K562 (cell line): ENCODE results near the gene PLXNA3. TPM values are rescaled to one million over a fixed set of nuclear protein-coding genes. Genes with fewer than 3 reads are reported as not detected.

Experiments
- BRCA1 ChIP-seq, 2 experiments: fragments of 450-650 bp in 1 of 2; sonication (generic) in 1 of 2; formaldehyde crosslinking in 1 of 2; IDR thresholded peaks; 2 replicates each; pipeline versions ENCODE4 v1.5.0 to v1.6.1; 2017 to 2020; ENCODE audit warnings: mild to moderate bottlenecking in 1 of 2, missing genetic modification reagents in 1 of 2
- CXXC5 ChIP-seq: fragments of 250-450 bp; sonication (Bioruptor Pico); IDR thresholded peaks from 2 replicates; pipeline ENCODE4 v1.8.0; 2022; ENCODE audit warnings: inconsistent platforms, mild to moderate bottlenecking, moderate library complexity
- GTF2E2 ChIP-seq: fragments of 200-800 bp; sonication (Bioruptor generic); IDR thresholded peaks from 2 replicates; pipeline ENCODE4 v1.6.1; 2016; ENCODE audit warnings: missing genetic modification characterization, missing compliant biosample characterization
- KDM5B ChIP-seq: fragments of 200-600 bp; sonication (generic); IDR thresholded peaks from 2 replicates; pipeline ENCODE4 v1.6.1; 2012; ENCODE audit warnings: low read depth, mild to moderate bottlenecking, moderate library complexity, low read length, control low read depth, inconsistent platforms; ENCODE audit not compliant: insufficient replicate concordance
- MECOM ChIP-seq: fragments of 250-450 bp; sonication (Bioruptor Pico); IDR thresholded peaks from 2 replicates; pipeline ENCODE4 v1.8.0; 2022; ENCODE audit warnings: inconsistent platforms
- NFRKB ChIP-seq: fragments of 450-650 bp; IDR thresholded peaks from 2 replicates; pipeline ENCODE4 v1.6.1; 2016; ENCODE audit warnings: low read depth
- PCBP1 ChIP-seq: fragments of 200-400 bp; formaldehyde crosslinking; IDR thresholded peaks from 2 replicates; pipeline ENCODE4 v1.6.1; 2018; ENCODE audit warnings: mild to moderate bottlenecking, low read depth, low read length; ENCODE audit not compliant: poor library complexity, severe bottlenecking
- PHF8 ChIP-seq: fragments of 200-600 bp; sonication (generic); IDR thresholded peaks from 2 replicates; pipeline ENCODE4 v1.6.1; 2012; ENCODE audit warnings: mixed run types, mild to moderate bottlenecking, inconsistent platforms, low read length, moderate library complexity, borderline replicate concordance
- PPARD ChIP-seq: fragments of 250-450 bp; sonication (Bioruptor Pico); IDR thresholded peaks from 2 replicates; pipeline ENCODE4 v1.8.0; 2022; ENCODE audit warnings: inconsistent platforms, mild to moderate bottlenecking, moderate library complexity
- SMARCE1 ChIP-seq: fragments of 450-650 bp; IDR thresholded peaks from 2 replicates; pipeline ENCODE4 v1.7.1; 2016; ENCODE audit warnings: mild to moderate bottlenecking
- TCFL5 ChIP-seq: fragments of 250-450 bp; sonication (Bioruptor Pico); conservative IDR thresholded peaks from 2 replicates; pipeline ENCODE4 v1.6.1; 2021; ENCODE audit warnings: mild to moderate bottlenecking, moderate library complexity, matching md5 sums
- ZNF644 ChIP-seq: fragments of 200-800 bp; sonication (Bioruptor generic); IDR thresholded peaks from 2 replicates; pipeline ENCODE4 v1.6.1; 2016; ENCODE audit warnings: low read depth, missing genetic modification characterization, missing compliant biosample characterization
- ZNF780A ChIP-seq: fragments of 250-450 bp; sonication (Bioruptor Pico); IDR thresholded peaks from 2 replicates; pipeline ENCODE4 v1.5.0; 2021; ENCODE audit warnings: mild to moderate bottlenecking
- ZNF830 ChIP-seq: fragments of 250-450 bp; sonication (Bioruptor Pico); IDR thresholded peaks from 2 replicates; pipeline ENCODE4 v1.5.0; 2021; ENCODE audit warnings: mild to moderate bottlenecking
- polyA plus RNA-seq, 8 experiments: library from polyadenylated mRNA; depleted of rRNA in 4 of 8; stranded (reverse) in 5 of 8; unstranded in 3 of 8; fragments of >200 nt; fragmentation: Nextera tagmentation in 2 of 8; fragmentation: Illumina TruSeq in 1 of 8; extraction: Ambion mirVana in 2 of 8; extraction: Trizol in 1 of 8; gene quantifications; 2 replicates each; pipeline versions ENCODE4 v1.2.1 to v1.2.3, GENCODE V29; 2011 to 2014; ENCODE audit warnings: inconsistent platforms in 1 of 8, missing spikeins in 1 of 8
- total RNA-seq, 7 experiments: library from RNA; depleted of rRNA in 6 of 7; stranded (reverse); fragments of >200 nt in 6 of 7; fragmentation: Illumina TruSeq in 2 of 7; extraction: Trizol in 2 of 7; gene quantifications; 2 replicates each; pipeline versions ENCODE4 v1.2.1 to v1.2.3, GENCODE V29; 2011 to 2021; ENCODE audit warnings: low replicate concordance in 1 of 7
- TF ChIP-seq, protein P1 (sequence below): fragments of 250-450 bp; sonication (Bioruptor Pico); IDR thresholded peaks from 2 replicates; pipeline ENCODE4 v1.8.0; 2021; ENCODE audit warnings: moderate library complexity, mild to moderate bottlenecking, inconsistent platforms
- TF ChIP-seq, protein P2 (sequence below): fragments of 250-450 bp; sonication (Bioruptor Pico); IDR thresholded peaks from 2 replicates; pipeline ENCODE4 v1.8.0; 2021; ENCODE audit warnings: moderate library complexity, mild to moderate bottlenecking, inconsistent platforms
- TF ChIP-seq, protein P3 (sequence below), 2 experiments: fragments of 450-650 bp; IDR thresholded peaks; 2 replicates each; pipeline ENCODE4 v1.6.1; 2016; ENCODE audit warnings: mild to moderate bottlenecking in 2 of 2, borderline replicate concordance in 1 of 2, low read depth in 1 of 2, moderate library complexity in 1 of 2

PLXNA3 gene
- total and polyA plus RNA-seq, 9 of the 15 experiments (the other 6 are each of a cell fraction or from before 2014, with no cell fraction given), result 0.32 to 47.8 (median 7.5) TPM

DNA sequence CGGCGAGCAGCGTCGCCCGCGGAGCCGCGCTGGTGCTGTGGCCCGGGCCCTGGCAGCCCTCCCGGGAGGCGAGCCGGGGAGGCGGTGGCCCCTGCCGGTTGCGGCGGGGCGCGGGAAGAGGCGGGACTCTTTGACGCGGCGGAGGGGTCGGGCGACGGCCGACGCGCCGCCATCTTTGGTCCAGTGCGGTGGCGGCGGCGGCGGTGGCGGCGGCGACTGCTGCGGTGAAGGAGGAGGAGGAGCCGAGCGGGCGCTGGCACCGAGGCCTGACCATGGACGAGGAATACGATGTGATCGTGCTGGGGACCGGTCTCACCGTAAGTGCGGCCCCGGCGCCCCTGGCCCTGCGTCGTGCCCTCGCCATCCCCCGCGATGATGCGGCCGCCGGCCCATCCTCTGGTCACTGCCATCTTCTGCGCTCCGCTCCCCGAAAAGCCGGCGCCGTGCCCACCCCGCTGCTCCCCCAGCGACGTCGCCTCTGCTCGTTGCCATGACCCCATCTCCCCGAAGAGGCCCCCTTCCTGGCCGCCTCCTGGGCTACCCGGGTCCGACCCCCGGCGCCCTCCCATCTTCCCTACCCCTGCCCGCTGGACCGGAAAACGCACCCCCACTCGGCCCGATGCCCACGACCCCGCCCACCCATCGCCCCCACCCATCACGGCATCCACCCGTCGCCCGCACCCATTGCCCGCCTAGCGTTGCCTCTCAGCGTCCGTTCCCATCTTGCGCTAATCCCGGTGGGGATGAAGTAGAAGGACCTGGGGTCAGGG is 20.9 kb upstream of the PLXNA3 start, which contains the start of gene GDI1 (continued):
- TF ChIP-seq PPARD (no peak), TCFL5 (CRISPR knock-in tag) (no peak), PHF8 (peak; percentile 72; the same call in 1 of the 2 replicates), SMARCE1 (no peak), MECOM (CRISPR knock-in tag) (no peak), ZNF780A (CRISPR knock-in tag) (no peak), BRCA1 (IDR thresholded peaks at IDR 0.05) (no peak), BRCA1 (CRISPR knock-in tag; IDR thresholded peaks at IDR 0.05) (no peak), CXXC5 (CRISPR knock-in tag) (peak; percentile 85), GTF2E2 (tag) (no peak), PCBP1 (peak; percentile 99), ZNF830 (CRISPR knock-in tag) (no peak), KDM5B (peak; percentile 30), ZNF644 (no peak), NFRKB (no peak)
- TF ChIP-seq, protein P1, sequence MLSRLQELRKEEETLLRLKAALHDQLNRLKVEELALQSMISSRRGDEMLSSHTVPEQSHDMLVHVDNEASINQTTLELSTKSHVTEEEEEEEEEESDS (CRISPR knock-in tag), result no peak
- TF ChIP-seq, protein P2, sequence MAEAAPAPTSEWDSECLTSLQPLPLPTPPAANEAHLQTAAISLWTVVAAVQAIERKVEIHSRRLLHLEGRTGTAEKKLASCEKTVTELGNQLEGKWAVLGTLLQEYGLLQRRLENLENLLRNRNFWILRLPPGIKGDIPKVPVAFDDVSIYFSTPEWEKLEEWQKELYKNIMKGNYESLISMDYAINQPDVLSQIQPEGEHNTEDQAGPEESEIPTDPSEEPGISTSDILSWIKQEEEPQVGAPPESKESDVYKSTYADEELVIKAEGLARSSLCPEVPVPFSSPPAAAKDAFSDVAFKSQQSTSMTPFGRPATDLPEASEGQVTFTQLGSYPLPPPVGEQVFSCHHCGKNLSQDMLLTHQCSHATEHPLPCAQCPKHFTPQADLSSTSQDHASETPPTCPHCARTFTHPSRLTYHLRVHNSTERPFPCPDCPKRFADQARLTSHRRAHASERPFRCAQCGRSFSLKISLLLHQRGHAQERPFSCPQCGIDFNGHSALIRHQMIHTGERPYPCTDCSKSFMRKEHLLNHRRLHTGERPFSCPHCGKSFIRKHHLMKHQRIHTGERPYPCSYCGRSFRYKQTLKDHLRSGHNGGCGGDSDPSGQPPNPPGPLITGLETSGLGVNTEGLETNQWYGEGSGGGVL, result no peak
- TF ChIP-seq, protein P3, sequence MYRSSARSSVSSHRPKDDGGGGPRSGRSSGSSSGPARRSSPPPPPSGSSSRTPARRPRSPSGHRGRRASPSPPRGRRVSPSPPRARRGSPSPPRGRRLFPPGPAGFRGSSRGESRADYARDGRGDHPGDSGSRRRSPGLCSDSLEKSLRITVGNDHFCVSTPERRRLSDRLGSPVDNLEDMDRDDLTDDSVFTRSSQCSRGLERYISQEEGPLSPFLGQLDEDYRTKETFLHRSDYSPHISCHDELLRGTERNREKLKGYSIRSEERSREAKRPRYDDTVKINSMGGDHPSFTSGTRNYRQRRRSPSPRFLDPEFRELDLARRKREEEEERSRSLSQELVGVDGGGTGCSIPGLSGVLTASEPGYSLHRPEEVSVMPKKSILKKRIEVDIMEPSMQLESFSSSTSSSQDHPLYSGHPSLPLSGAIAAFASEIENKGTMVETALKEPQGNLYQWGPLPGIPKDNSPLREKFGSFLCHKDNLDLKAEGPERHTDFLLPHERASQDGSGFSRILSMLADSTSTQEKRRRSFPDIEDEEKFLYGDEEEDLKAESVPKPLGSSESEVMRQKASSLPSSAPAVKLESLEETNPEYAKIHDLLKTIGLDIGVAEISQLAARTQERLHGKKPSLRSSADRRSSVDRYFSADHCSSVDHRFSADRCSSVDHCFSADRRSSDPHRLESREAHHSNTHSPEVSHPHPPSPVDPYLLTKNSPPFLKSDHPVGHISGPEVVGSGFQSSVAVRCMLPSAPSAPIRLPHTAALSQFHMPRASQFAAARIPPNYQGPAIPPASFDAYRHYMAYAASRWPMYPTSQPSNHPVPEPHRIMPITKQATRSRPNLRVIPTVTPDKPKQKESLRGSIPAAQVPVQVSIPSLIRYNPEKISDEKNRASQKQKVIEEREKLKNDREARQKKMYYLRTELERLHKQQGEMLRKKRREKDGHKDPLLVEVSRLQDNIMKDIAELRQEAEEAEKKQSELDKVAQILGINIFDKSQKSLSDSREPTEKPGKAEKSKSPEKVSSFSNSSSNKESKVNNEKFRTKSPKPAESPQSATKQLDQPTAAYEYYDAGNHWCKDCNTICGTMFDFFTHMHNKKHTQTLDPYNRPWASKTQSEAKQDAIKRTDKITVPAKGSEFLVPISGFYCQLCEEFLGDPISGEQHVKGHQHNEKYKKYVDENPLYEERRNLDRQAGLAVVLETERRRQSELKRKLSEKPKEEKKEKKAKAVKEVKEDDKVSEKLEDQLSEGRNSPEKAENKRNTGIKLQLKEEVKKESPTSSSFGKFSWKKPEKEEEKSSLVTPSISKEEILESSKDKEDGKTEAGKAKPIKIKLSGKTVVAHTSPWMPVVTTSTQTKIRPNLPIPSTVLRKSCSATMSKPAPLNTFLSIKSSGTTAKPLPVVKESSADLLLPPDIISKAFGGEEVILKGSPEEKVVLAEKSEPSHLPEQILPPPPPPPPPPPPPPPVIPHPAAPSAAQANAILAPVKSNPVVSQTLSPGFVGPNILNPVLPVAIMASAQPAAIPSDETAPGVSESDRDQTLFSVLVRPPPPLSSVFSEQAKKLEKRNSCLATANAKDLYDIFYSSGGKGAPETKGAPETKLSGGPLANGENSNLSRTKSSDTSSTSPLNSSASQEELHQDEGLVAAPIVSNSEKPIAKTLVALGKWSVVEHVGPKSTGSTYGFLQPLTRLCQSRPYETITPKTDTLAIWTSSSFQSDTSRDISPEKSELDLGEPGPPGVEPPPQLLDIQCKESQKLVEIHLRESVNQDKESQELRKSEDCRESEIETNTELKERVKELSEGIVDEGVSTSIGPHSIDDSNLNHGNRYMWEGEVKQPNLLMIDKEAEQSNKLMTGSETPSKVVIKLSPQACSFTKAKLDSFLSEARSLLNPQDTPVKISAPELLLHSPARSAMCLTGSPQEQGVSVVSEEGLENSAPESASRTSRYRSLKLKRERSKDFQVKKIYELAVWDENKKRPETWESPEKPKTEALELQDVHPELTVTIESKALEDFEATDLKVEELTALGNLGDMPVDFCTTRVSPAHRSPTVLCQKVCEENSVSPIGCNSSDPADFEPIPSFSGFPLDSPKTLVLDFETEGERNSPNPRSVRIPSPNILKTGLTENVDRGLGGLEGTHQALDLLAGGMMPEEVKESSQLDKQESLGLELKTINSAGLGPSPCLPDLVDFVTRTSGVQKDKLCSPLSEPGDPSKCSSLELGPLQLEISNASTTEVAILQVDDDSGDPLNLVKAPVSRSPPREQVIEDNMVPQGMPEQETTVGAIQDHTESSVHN (IDR thresholded peaks at IDR 0.05; ENCODE audit: borderline replicate concordance in 1 of 2, low read depth in 1 of 2), result no peak
